Activated CD8-positive, alpha-beta memory T cell treated with anti-CD3 and anti-CD28 coated beads, Interleukin-2, amount 50 U/mL, for 1 hour (primary cell): ENCODE measurements around the gene CCDC188.

ENCODE experiments used
- DNase-seq: peaks from one replicate; pipeline ENCODE4 v3.0.0-alpha.2; 2020; ENCODE audit errors: extremely low read depth

CCDC188 gene

GRCh38 chr22:20117633-20118299, 33.1 kb downstream of the CCDC188 start:
- no peak for DNase-seq

GRCh38 chr22:20116951-20117632, 33.8 kb downstream of the CCDC188 start, which contains the start of gene TRMT2A:
Gene TRMT2A, minus strand, starts transcription at chr22:20117226. Its CDS starts 320 bp downstream, at chr22:20116906.
- peak; percentile 88 for DNase-seq

GRCh38 chr22:20116376-20116950, 34.4 kb downstream of the CCDC188 start:
- DNase-seq = no peak

GRCh38 chr22:20115691-20116375, 35.0 kb downstream of the CCDC188 start, which contains the start of gene RANBP1:
Gene RANBP1, plus strand, starts transcription at chr22:20116104. Its CDS starts 81 bp downstream, at chr22:20116185.
- no peak for DNase-seq

- DNase-seq = no peak
Measured at GRCh38 chr22:20114506-20115475, 36.1 kb downstream of the CCDC188 start.

GRCh38 chr22:20113551-20114310, 37.1 kb downstream of the CCDC188 start:
- no peak for DNase-seq

GRCh38 chr22:20112623-20113511, 38.0 kb downstream of the CCDC188 start:
- DNase-seq = no peak

- DNase-seq = no peak
Measured at GRCh38 chr22:20111689-20112622, 38.9 kb downstream of the CCDC188 start.

GRCh38 chr22:20111045-20111688, 39.7 kb downstream of the CCDC188 start:
- DNase-seq = no peak

GRCh38 chr22:20110359-20110985, 40.4 kb downstream of the CCDC188 start:
- DNase-seq = no peak

GRCh38 chr22:20109411-20110358, 41.2 kb downstream of the CCDC188 start:
- no peak for DNase-seq

- DNase-seq = no peak
Measured at GRCh38 chr22:20108757-20109230, 42.1 kb downstream of the CCDC188 start.

- no peak for DNase-seq
Measured at GRCh38 chr22:20107951-20108756, 42.7 kb downstream of the CCDC188 start.

- no peak for DNase-seq
Measured at GRCh38 chr22:20107471-20107901, 43.4 kb downstream of the CCDC188 start.

- DNase-seq = no peak
Measured at GRCh38 chr22:20106849-20107237, 44.0 kb downstream of the CCDC188 start.
